Subcutaneous adipose tissue (tissue), 4 donors: ENCODE data around the gene NODAL. TPM values are rescaled to one million over a fixed set of nuclear protein-coding genes. Genes with fewer than 3 reads are reported as not detected.

ENCODE experiments used
- CTCF ChIP-seq: fragments of 450-650 bp; IDR thresholded peaks from one replicate; pipeline ENCODE4 v1.5.1; 2016; ENCODE audit warnings: low read depth, mild to moderate bottlenecking, control low read depth, antibody characterized with exemption, moderate library complexity
- total RNA-seq, 4 donors: library from RNA; depleted of rRNA; stranded (reverse); fragments of >200 nt; gene quantifications; one replicate each; pipeline ENCODE4 v1.1.0, GENCODE V29; 2016

Gene NODAL
- total RNA-seq, 4 donors from 2014 or later, result not detected

GRCh38 chr10:70459774-70460490 is 18.5 kb upstream of the NODAL start:
- no peak for TF ChIP-seq CTCF

GRCh38 chr10:70459061-70459773 is 17.7 kb upstream of the NODAL start:
- no peak for TF ChIP-seq CTCF

GRCh38 chr10:70458329-70459060 is 17.0 kb upstream of the NODAL start:
- no peak for TF ChIP-seq CTCF

GRCh38 chr10:70457759-70458305 is 16.4 kb upstream of the NODAL start:
- no peak for TF ChIP-seq CTCF

- no peak for TF ChIP-seq CTCF
Measured at GRCh38 chr10:70456164-70456563, 14.7 kb upstream of the NODAL start.

GRCh38 chr10:70455213-70455630 is 13.7 kb upstream of the NODAL start:
- TF ChIP-seq CTCF, result no peak

GRCh38 chr10:70448236-70448635 is 6.8 kb upstream of the NODAL start:
- TF ChIP-seq CTCF, result no peak
